KBM-7 (cell line): Measurements from ENCODE around the gene SHB.

ENCODE experiments used
- DNase-seq: peaks from one replicate; pipeline ENCODE4 v3.0.0-alpha.2; 2015
- in situ Hi-C: fragments of 300-500 bp; cut with MboI; formaldehyde crosslinking; loops from 2 replicates; pipeline ENCODE4 v1.14.3; 2020; ENCODE audit warnings: low sequenced_read_pairs, low pct_unique_long_range_greater_than_20kb, mixed read lengths

SHB gene

DNA sequence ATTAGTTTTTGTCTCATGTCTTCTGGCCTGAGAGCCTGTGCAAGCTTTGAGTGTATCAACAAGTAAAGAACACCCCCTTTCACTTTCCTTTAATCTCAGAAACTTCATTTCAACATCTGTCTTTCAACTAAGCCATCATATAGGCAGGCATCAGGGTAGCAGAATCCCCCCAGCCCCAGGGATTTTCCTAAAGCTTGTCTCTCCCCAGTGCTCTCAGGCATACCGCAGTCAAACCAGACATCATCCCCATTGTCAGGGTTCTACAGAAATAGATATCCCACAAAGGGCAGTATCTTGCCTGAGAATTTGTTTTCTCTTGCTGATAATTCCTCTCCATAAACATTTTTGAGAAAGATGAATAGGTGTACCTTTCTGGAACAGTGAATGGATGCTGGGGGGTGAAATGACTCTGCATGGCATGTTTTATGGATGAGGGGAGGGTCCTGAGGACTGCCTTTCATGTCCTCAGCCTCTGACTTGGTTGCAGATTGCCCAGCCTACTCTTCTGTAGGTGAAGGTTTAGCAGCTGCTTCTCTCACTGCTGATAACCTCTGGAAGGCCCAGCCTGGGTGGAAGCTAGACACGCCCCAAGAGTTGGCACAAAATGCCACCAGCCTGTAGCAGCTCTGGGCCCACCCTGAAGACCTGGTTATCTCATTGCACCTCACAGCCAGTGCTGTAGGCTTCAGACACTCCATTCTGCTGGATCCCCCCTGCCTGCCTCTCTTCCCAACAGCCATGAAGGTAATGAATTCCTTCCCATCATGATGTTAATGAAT is 20.5 kb upstream of the SHB start:
- in situ Hi-C loops, result loop anchor here (25.0 kb wide), 3 partner anchors 298 to 502 kb away; partner anchors contain the start of genes ALDH1B1, FBXO10 and TOMM5

GRCh38 chr9:38088006-38088925 is 19.2 kb upstream of the SHB start:
- DNase-seq, result peak; percentile 54
- in situ Hi-C loops, result loop anchor here (25.0 kb wide), 3 partner anchors 299 to 501 kb away; partner anchors contain the start of genes ALDH1B1, FBXO10 and TOMM5

More for the DNA sequence above, 20.5 kb upstream of the SHB start:
- DNase-seq, result no peak

GRCh38 chr9:38086496-38086895 is 17.5 kb upstream of the SHB start:
- no peak for DNase-seq
- in situ Hi-C loops, result loop anchor here (25.0 kb wide), 3 partner anchors 301 to 499 kb away; partner anchors contain the start of genes ALDH1B1, FBXO10 and TOMM5

DNA sequence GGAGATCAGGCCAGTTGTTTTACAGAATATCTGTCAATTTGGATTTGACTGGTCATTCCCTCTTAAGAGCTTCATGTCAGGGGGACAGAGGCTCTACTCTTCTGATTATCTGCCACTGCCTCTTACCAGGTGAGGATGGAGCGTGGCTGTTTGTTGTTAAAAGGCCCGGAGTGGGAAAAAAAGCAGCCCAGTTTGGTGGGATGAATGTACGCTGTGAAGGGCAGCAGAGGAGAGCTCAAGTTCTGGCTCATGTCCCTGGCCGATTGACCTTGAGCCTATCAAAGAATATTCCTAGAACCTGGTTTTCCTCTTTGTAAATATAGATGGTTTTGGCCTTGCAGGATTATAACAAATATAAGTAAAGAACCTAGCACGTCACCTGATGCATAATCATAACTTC is 16.3 kb upstream of the SHB start:
- in situ Hi-C loops, result loop anchor here (25.0 kb wide), 3 partner anchors 302 to 498 kb away; partner anchors contain the start of genes ALDH1B1, FBXO10 and TOMM5
- no peak for DNase-seq

- in situ Hi-C loops, result loop anchor here (25.0 kb wide), 3 partner anchors 303 to 497 kb away; partner anchors contain the start of genes ALDH1B1, FBXO10 and TOMM5
Measured at GRCh38 chr9:38084556-38084880, 15.5 kb upstream of the SHB start.

DNA sequence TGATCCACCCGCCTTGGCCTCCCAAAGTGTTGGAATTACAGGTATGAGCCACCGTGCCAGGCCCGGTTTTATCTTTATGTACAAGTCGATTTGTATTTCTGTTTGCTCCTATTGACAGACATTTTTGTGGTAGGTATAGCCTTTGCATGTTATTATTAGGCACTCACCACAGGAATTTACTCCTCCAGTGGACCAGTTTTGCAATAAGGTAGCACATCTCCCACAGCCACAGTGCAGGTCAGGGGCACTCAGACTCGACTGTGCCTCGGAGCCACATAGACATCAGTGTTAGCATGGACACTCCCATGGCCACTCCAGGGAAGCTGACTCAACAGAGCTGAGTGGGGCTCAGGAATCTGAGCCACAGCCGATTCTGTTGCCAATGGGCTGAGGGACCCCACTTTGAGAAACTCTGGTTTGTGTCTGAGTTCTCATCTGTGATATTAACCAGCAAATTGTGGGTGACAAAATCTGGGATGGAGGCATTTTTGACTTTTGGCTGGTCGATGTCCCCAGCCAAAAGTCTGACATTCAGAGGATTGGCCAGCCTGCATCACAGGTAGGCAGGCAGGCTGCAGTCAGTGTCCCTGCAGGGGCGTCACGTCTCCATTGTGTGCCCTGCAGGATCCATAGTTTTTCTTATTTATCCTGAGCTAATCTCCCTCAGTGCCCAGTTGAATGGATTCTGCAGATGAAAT is 15.0 kb upstream of the SHB start:
- no peak for DNase-seq
- in situ Hi-C loops, result loop anchor here (25.0 kb wide), 3 partner anchors 303 to 497 kb away; partner anchors contain the start of genes ALDH1B1, FBXO10 and TOMM5

More at GRCh38 chr9:38084556-38084880, 15.5 kb upstream of the SHB start:
- peak; percentile 53 for DNase-seq

GRCh38 chr9:38082446-38083287 is 13.6 kb upstream of the SHB start:
- DNase-seq, result no peak
- in situ Hi-C loops, result loop anchor here (25.0 kb wide), 3 partner anchors 305 to 495 kb away; partner anchors contain the start of genes ALDH1B1, FBXO10 and TOMM5

DNA sequence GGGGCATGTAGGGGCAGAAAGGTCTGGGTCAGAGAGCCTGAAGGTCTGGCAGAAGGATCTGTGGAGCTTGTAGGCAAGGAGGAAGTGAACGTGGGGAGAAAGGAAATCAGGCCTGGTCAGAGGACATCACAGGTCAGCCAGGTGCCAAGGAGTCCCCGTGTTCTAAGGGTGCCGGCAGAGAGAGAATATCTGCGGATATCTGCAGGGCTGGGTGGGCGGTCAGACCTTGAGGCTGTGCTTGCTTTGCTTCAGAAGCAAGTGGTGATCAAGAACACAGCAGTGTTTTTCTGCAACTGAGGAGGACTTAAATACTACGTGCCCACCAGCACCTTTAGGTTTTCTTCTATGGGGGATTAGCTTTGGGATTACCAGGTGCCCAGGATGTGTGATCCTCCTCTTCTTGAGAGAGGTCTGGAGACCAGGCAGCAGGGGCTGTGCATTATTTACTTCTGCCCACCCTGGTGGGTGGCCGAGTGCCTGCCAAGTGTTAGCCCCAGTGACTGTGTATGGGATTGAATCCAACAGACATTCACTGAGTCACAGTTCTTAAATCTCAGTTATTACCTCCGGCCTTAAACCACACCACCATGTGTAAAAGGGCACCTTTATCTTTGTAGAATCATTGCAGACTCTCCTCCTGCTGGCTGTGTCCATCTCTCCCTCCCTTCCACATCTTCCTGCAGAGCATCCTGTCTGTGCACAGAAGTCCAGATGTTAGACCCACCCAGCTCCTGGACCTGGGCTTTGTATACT is 12.5 kb upstream of the SHB start:
- in situ Hi-C loops, result loop anchor here (25.0 kb wide), 3 partner anchors 306 to 494 kb away; partner anchors contain the start of genes ALDH1B1, FBXO10 and TOMM5
- no peak for DNase-seq

DNA sequence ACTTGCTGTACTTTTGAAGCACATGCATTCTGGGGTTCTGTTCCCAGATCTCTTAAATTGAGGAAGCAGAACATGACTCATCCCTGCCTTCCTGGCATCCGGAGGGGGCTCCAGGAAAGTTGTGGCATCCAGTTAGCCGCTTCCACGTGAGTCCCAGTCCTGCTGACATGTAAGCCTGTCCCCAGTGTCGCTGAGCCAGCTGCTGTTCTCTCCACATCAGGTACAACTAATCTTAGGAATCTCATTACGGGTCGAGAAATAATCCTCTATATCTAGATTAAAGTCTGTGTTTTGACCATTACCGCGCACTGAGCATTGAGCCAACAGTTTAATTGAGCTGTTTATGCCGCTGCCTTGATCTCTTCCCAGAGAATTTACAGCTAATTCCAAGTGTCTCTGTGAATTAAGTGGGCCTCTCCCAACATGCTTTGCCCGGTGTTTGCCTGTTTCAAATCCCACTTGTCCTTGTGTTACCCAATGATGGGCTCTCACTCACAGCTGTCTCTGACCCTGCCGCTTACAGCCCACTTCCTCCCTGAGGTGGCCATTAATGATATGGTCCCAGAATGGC is 10.5 kb upstream of the SHB start:
- DNase-seq, result peak; percentile 42
- in situ Hi-C loops, result loop anchor here (25.0 kb wide), 3 partner anchors 308 to 492 kb away; partner anchors contain the start of genes ALDH1B1, FBXO10 and TOMM5

- no peak for DNase-seq
- in situ Hi-C loops, result loop anchor here (25.0 kb wide), 3 partner anchors 312 to 488 kb away; partner anchors contain the start of genes ALDH1B1, FBXO10 and TOMM5
Measured at GRCh38 chr9:38075272-38075671, 6.2 kb upstream of the SHB start.

DNA sequence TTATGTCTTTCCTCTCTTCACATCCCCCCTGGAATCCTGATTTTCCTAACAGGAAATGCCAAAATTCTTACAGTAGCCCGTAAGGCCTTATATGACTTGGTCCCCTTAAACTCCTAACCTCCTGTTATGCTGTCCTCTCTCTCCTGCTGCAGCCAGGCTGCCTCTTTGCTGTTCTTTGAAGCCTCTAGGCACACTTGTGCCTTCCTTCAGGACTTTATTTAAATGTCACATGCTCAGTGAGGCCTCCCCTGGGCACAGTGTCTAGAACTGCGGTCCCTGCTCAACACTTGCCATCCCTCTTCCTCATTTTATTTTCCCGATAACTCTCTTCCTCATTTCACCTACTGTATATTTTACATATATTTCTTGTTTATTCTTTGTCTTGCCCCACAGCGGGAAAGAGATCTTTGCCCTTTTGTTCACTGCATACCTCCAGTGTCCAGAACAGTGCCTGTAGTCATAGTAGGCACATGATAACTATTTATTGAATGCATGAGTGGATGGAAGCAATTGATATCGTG is 5.5 kb upstream of the SHB start:
- in situ Hi-C loops, result no loop called here
- peak; percentile 59 for DNase-seq

DNA sequence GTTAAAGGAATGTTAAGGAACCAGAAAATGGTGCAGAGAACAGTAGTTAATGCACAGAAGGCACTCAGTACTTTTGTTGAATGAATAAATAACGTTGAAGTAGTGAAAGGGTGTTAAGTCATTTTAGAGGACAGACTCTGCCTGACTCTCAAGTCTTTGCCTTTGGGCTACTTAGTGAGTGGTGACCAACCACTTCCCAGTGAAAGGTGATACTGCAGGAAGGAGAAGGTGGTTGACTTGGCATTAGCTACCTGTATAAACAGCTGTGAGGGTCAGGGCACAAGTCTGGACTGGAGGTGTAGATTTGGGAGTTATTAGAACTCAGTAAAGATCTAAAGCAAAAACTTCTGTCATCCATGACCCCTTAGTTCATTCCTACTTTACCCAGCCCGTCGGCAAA is 4.9 kb upstream of the SHB start:
- DNase-seq, result no peak
- in situ Hi-C loops, result no loop called here

GRCh38 chr9:38071470-38072134 is 2.6 kb upstream of the SHB start:
- in situ Hi-C loops, result no loop called here

GRCh38 chr9:38067859-38068681 is 957 bp downstream of the SHB start:
- in situ Hi-C loops, result loop anchor here (10.0 kb wide), 1 partner anchor 163 kb away; the partner anchor contains the start of gene SLC25A51
- DNase-seq, result no peak

More at GRCh38 chr9:38071470-38072134, 2.6 kb upstream of the SHB start:
- peak; percentile 43 for DNase-seq
